GM13977 (cell line): ENCODE data around the gene UFD1.

Experiments used
- DNase-seq: peaks from one replicate; pipeline ENCODE4 v3.0.0; 2012; ENCODE audit warnings: low spot score
- CTCF ChIP-seq: IDR thresholded peaks from 2 replicates; pipeline ENCODE4 v1.5.1; 2012; ENCODE audit warnings: mild to moderate bottlenecking, control low read depth; ENCODE audit not compliant: insufficient read depth; ENCODE audit errors: extremely low read depth, missing control alignments
- in situ Hi-C: fragments of 300-500 bp; cut with MboI; formaldehyde crosslinking; loops from one replicate; pipeline ENCODE4 v1.12.0; 2022; ENCODE audit warnings: low sequenced_read_pairs, low pct_unique_long_range_greater_than_20kb, mixed read lengths, inconsistent platforms; ENCODE audit not compliant: unreplicated experiment

The UFD1 gene

GRCh38 chr22:19478901-19479354, at the start of gene UFD1:
UFD1 (minus strand) TSS chr22:19479193; CDS start chr22:19479085, 108 bp downstream.
- TF ChIP-seq CTCF, result no peak
- in situ Hi-C loops, result no loop called here
- peak; percentile 86 for DNase-seq

GRCh38 chr22:19527861-19528417, 48.9 kb upstream of the UFD1 start:
- in situ Hi-C loops, result no loop called here
- no peak for DNase-seq
- no peak for TF ChIP-seq CTCF

- in situ Hi-C loops, result no loop called here
- TF ChIP-seq CTCF, result no peak
- no peak for DNase-seq
Observed at GRCh38 chr22:19527321-19527721, 48.3 kb upstream of the UFD1 start.

- no peak for TF ChIP-seq CTCF
- no peak for DNase-seq
- in situ Hi-C loops, result no loop called here
Observed at GRCh38 chr22:19526702-19527111, 47.7 kb upstream of the UFD1 start.

GRCh38 chr22:19526076-19526701, 47.2 kb upstream of the UFD1 start:
- DNase-seq, result no peak
- in situ Hi-C loops, result no loop called here
- TF ChIP-seq CTCF, result no peak

- in situ Hi-C loops, result no loop called here
- TF ChIP-seq CTCF, result no peak
- DNase-seq, result no peak
Observed at GRCh38 chr22:19525666-19526065, 46.7 kb upstream of the UFD1 start.
